ENCODE measurements around the gene LCP2.

Gene LCP2

DNA sequence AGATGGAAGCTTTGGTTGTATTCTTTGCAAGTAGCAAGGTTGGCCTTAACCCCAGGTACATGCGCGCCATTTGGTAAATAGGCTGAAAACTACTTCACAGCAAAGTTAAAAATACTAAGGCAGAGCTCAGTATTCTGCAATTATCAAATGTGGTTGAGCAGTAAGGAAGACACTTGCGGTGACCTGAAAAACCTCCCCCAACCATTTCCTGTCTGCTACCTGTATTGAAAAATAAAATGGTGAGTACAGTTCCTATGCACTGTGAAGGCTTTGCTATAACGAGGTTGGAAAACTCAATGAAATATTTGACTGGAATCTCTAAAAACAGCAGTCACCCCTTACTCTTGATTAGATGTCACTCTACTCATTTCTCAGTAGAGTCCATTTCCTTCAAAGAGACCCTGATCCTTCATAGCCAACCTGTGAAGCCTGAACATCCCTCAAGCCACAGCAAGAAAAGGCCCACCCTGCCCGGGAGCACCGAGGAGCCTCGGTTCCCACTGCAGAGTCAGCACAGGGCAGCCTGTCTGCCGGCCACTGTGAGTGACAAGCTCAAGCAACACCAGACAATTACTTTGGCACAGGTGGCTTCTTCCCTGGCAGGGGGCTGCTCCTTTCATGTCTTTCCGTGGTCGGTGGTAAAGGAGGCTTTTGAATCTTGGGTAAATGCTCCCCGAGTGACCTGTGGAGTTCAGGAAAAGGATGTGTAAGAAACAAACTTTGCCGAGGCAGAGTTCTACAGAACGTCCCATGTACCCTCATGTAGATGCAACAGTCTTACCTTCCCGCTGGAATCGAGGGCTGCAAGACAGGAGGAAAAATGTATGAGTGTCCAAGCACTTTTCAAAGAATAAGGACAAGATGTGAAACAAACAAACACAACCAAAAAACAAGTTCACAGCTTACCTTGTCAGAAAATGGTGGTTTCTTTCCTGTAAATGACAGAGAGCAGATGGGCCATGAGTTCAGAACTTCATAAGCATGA lies 35.2 kb downstream of the LCP2 start:
- Mint-ChIP-seq H3K36me3 (ENCODE audit: low read depth) (no peaks in the 10 kb centered on the region), H3K9me3 (no peaks in the 10 kb centered on the region), H3K27me3 (ENCODE audit: low read depth) (peaks cover 23% of the 10 kb centered on the region), H3K27ac (no peak overlapping the region), H3K4me1 (peaks cover 43% of the 10 kb centered on the region), H3K4me3 (no peak overlapping the region)
- TF ChIP-seq, protein P1, sequence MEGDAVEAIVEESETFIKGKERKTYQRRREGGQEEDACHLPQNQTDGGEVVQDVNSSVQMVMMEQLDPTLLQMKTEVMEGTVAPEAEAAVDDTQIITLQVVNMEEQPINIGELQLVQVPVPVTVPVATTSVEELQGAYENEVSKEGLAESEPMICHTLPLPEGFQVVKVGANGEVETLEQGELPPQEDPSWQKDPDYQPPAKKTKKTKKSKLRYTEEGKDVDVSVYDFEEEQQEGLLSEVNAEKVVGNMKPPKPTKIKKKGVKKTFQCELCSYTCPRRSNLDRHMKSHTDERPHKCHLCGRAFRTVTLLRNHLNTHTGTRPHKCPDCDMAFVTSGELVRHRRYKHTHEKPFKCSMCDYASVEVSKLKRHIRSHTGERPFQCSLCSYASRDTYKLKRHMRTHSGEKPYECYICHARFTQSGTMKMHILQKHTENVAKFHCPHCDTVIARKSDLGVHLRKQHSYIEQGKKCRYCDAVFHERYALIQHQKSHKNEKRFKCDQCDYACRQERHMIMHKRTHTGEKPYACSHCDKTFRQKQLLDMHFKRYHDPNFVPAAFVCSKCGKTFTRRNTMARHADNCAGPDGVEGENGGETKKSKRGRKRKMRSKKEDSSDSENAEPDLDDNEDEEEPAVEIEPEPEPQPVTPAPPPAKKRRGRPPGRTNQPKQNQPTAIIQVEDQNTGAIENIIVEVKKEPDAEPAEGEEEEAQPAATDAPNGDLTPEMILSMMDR (IDR thresholded peaks at IDR 0.05; ENCODE audit: unreplicated experiment in 3 of 3): no peak

DNA sequence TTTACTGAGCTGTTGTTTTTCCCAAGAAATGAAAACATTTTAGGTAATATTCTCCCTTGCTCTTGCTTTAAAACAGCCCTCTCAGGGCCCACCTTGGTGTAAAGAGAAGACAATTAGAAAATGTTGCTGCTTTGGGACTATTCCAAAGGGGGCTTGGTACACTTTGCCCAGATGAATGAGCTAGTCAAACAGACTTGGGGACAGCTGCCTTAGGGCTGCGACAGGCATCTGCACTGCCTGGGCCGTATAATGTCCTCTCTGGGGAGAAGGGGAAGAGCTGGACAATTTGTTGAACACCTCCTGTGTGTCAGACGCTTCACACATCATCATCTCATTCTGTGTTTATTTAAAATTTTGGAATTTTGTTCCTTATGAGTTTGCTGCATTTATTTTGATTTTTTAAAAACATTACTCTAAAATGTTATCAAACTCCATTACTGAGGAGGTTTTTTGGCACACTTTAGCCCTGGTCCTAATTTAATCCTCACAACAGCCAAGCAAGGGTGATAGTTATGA lies 36.0 kb downstream of the LCP2 start:
- TF ChIP-seq, protein P1 (IDR thresholded peaks at IDR 0.05; ENCODE audit: unreplicated experiment in 3 of 3): no peak
- H3K27ac Mint-ChIP-seq: no peak overlapping the region
- no peaks in the 10 kb centered on the region for H3K9me3 Mint-ChIP-seq
- peaks cover 21% of the 10 kb centered on the region for H3K27me3 Mint-ChIP-seq (ENCODE audit: low read depth)
- H3K4me1 Mint-ChIP-seq: peaks cover 43% of the 10 kb centered on the region
- no peak overlapping the region for H3K4me3 Mint-ChIP-seq
- H3K36me3 Mint-ChIP-seq (ENCODE audit: low read depth): no peaks in the 10 kb centered on the region

DNA sequence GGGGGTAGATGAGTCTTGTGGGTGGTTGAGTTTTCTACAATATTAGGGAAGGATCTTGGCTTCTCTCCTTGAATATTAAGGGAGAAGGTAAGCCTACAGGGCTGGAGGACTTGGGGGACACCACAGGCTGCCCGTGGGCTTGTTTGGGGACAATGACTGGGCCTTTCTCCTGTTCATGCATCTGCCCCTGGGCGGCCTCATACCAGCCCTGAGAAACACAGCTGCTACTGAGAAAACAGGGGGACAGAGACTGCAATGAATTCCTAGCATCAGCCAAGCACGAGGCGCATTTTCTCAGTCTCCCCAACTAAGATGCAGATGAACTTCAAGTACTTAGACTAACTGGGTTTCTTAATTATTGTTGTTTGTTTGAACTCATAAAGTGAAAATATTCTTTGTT lies 40.2 kb downstream of the LCP2 start:
- Mint-ChIP-seq H3K4me3 (no peak overlapping the region), H3K4me1 (peaks cover 38% of the 10 kb centered on the region), H3K27ac (no peak overlapping the region), H3K36me3 (ENCODE audit: low read depth) (no peaks in the 10 kb centered on the region), H3K27me3 (ENCODE audit: low read depth) (peaks cover 26% of the 10 kb centered on the region), H3K9me3 (no peaks in the 10 kb centered on the region)
- TF ChIP-seq, protein P1 (IDR thresholded peaks at IDR 0.05; ENCODE audit: unreplicated experiment in 3 of 3): no peak

DNA sequence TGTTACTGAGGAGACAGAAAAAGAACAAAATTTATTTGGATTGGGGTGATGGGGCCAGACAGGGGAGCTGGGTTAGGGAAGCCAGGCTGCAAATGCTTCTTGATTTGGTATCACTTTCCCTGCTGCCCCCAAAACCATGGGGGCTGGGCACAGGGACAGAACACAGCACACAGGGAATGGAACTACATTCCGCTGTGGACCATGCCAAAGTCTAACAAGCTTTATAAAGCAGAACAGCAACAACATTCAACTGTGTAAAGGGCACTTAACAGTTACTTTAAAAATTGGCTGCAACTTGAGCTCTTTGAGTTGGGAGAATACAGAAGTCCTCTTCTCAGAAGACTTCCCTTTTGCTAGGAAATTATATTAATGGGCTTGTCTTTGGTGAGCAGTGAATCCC lies 41.0 kb downstream of the LCP2 start:
- Mint-ChIP-seq H3K36me3 (ENCODE audit: low read depth) (no peaks in the 10 kb centered on the region), H3K27me3 (ENCODE audit: low read depth) (peaks cover 32% of the 10 kb centered on the region), H3K9me3 (no peaks in the 10 kb centered on the region), H3K4me3 (no peak overlapping the region), H3K4me1 (peaks cover 38% of the 10 kb centered on the region), H3K27ac (peak overlapping the region in 2 of 3 experiments; percentile 28 to 48)
- TF ChIP-seq, protein P1 (IDR thresholded peaks at IDR 0.05; ENCODE audit: unreplicated experiment in 3 of 3): no peak

DNA sequence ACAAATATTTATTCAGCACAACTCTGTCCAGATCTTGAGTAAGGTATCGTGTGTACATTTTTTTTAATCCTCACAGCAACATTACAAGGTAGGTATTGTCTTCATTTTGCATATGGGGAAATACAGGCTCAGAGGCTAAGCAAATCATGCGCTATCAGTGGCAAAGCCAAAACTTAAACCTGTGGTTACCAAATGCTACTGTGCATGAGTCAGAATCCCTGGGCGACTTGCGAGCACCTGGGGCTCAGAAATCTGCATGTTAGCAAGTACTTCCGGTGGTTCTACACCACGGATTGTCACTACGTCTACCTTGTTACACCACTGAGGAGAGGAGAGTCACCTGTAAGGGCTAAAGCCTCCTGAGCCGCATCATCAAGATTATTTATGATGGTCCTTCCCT lies 43.5 kb downstream of the LCP2 start:
- H3K27me3 Mint-ChIP-seq (ENCODE audit: low read depth): peaks cover 31% of the 10 kb centered on the region

More for the DNA sequence above, 43.5 kb downstream of the LCP2 start:
- Mint-ChIP-seq H3K27ac (peak overlapping the region in 1 of 3 experiments; percentile 2), H3K4me1 (peaks cover 37% of the 10 kb centered on the region), H3K9me3 (no peaks in the 10 kb centered on the region), H3K4me3 (no peak overlapping the region), H3K36me3 (ENCODE audit: low read depth) (no peaks in the 10 kb centered on the region)
- TF ChIP-seq, protein P1 (IDR thresholded peaks at IDR 0.05; ENCODE audit: unreplicated experiment in 3 of 3): no peak
